ENCODE results near the gene AHI1.

GRCh38 chr6:135283926-135284325 lies 213.6 kb downstream of the AHI1 start:
- no peak for TF ChIP-seq CTCF (IDR thresholded peaks at IDR 0.05; ENCODE audit: low read depth, low read length)
- no peak for TF ChIP-seq POLR2A (IDR thresholded peaks at IDR 0.05; ENCODE audit: extremely low read depth, insufficient read length)
